GM12865 (cell line): ENCODE results near the gene FBXW12.
"Not testable (repeated sequence)": the region's sequence is repeated elsewhere in the genome, so short reads cannot be mapped to it uniquely, and the experiment has no call there.

Source experiments
- DNase-seq: peaks from one replicate; pipeline ENCODE4 v3.0.0; 2010; ENCODE audit warnings: low read depth
- H3K4me3 ChIP-seq: 2 replicates; pipeline ENCODE4 v1.5.1; 2011; ENCODE audit warnings: mild to moderate bottlenecking, low read depth, low read length, control low read depth
- TF ChIP-seq, protein P1 (sequence below): IDR thresholded peaks from 2 replicates; pipeline ENCODE4 v1.5.1; 2011; ENCODE audit warnings: low read length, control low read depth, low read depth, inconsistent platforms; ENCODE audit not compliant: insufficient read depth; ENCODE audit errors: missing control alignments

The FBXW12 gene

DNA sequence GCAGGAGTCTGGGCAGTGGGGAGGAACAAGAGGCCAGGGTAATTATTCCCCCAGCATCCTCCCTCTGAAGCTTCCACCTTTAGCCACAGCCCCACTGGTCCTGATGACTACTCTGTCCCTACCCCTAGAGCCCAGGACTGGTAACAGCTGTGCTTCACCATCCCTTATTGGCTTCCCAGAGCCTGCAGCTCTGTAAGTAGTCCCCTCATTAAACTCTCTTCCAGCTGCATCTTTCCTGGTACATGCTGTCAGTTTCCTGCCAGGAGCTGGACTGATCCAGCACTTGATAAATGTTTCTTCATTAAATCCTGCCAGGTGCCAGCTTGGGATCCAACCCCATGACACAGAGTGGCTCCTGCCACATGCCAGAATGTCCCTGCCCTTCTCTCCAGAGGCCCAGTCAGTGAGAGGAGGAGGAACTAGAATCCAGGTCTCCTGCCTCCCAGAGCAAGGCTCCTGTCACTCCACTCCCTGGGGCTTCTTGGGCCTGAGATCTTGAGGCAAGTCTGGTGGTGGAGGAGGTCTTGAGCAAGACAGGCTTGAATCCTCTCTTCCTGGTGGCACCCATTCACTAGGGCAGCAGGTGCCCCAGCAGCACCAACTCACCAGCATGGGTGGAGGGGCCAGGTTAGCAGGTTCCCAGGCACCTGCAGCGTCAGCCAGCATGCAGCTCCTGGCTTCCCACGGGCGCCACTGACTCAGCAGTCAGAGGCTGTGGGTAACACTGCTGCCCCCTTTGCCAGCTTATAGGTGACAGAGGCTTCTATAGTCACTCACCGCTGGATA is 27.6 kb downstream of the FBXW12 start:
- DNase-seq: no peak
- no peak overlapping the region for H3K4me3 ChIP-seq
- TF ChIP-seq, protein P1, sequence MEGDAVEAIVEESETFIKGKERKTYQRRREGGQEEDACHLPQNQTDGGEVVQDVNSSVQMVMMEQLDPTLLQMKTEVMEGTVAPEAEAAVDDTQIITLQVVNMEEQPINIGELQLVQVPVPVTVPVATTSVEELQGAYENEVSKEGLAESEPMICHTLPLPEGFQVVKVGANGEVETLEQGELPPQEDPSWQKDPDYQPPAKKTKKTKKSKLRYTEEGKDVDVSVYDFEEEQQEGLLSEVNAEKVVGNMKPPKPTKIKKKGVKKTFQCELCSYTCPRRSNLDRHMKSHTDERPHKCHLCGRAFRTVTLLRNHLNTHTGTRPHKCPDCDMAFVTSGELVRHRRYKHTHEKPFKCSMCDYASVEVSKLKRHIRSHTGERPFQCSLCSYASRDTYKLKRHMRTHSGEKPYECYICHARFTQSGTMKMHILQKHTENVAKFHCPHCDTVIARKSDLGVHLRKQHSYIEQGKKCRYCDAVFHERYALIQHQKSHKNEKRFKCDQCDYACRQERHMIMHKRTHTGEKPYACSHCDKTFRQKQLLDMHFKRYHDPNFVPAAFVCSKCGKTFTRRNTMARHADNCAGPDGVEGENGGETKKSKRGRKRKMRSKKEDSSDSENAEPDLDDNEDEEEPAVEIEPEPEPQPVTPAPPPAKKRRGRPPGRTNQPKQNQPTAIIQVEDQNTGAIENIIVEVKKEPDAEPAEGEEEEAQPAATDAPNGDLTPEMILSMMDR: no peak

DNA sequence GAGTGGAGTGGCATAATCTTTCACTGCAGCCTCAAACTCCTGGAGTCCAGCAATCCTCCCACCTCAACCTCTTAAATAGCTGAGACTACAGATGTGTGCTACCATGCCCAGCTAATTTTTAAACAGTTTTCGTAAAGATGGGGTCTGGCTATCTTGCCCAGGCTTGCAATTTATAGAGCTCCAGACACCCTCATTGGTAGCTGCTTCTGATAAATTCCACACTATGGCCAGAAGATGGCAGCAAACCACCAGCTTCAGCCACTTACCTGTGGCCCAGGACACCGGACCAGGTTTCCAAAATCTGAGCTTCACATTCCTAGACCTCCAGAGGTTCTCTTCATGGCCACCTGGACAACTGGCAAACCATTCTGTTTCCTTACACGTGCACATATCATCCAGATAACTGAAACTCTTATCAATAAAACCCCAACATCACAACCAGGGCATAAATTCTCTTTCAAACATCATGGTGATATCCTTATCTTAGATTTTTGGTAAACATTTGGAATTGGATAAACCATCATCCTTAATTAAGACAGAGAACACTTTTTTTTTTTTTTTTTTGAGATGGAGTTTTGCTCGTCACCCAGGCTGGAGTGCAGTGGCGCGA is 28.9 kb downstream of the FBXW12 start:
- no peak overlapping the region for H3K4me3 ChIP-seq
- peak; percentile 84 for DNase-seq
- TF ChIP-seq, protein P1: peak; percentile 77

DNA sequence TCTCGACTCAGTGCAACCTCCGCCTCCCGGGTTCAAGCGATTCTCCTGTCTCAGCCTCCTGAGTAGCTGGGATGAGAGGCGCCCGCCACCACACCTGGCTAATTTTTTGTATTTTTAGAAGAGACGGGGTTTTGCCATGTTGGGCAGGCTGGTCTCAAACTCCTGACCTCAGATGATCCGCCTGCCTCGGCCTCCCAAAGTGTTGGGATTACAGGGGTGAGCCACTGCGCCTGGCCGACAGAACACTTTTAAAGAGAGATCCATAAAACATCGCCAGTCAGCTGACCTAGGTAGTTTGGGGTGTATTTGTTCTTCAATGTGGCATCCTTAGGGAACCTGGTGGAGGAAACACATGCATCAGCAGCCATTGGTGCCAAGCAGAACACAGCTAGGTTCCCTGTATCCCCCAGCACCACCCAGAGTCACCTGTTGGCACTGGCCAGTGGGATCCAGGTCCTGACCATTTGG is 29.4 kb downstream of the FBXW12 start:
- H3K4me3 ChIP-seq, DNase-seq: not testable (repeated sequence)

DNA sequence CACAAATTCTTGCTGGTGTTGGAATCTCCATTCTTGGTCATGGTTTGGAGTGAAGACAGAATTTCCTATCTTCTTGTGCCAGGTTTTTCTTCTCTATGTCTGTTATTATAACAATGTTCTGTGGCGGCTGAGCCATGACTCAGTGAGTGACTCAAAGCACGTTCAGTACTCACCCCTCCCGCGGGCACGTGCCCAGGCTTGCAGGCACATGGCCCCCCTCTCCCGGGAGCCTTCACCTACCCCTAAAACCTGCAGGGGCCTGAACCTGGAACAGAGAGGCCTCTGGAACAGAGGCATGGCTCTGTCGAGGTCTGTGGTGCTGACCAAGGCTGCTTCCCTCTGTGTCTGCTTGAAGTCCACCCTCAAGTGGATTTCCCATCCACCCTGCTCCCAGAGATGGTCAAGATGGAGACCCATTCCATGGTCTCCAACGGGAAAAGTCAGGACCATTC is 30.3 kb downstream of the FBXW12 start:
- TF ChIP-seq, protein P1: no peak
- no peak for DNase-seq
- no peak overlapping the region for H3K4me3 ChIP-seq

DNA sequence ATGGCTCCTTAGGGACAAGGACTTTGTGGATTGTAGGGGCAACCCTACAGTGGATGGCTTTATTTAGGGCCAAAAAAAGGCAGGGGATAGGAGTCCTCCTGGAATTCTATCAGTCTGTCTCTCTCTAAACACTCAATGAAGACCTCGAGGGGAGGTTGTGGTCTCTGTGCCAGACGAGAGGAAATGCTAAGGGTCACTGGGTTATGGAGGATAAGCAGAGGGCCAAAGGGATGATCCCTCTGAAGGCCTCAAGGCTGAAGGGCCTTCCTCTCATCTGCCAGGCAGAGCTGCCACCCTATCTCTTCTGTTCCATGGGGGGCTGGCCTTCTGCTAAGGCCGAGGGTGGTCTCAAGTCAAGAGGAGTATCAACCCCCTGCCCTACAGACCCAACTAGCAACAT is 30.9 kb downstream of the FBXW12 start:
- TF ChIP-seq, protein P1: no peak
- H3K4me3 ChIP-seq: no peak overlapping the region
- no peak for DNase-seq

DNA sequence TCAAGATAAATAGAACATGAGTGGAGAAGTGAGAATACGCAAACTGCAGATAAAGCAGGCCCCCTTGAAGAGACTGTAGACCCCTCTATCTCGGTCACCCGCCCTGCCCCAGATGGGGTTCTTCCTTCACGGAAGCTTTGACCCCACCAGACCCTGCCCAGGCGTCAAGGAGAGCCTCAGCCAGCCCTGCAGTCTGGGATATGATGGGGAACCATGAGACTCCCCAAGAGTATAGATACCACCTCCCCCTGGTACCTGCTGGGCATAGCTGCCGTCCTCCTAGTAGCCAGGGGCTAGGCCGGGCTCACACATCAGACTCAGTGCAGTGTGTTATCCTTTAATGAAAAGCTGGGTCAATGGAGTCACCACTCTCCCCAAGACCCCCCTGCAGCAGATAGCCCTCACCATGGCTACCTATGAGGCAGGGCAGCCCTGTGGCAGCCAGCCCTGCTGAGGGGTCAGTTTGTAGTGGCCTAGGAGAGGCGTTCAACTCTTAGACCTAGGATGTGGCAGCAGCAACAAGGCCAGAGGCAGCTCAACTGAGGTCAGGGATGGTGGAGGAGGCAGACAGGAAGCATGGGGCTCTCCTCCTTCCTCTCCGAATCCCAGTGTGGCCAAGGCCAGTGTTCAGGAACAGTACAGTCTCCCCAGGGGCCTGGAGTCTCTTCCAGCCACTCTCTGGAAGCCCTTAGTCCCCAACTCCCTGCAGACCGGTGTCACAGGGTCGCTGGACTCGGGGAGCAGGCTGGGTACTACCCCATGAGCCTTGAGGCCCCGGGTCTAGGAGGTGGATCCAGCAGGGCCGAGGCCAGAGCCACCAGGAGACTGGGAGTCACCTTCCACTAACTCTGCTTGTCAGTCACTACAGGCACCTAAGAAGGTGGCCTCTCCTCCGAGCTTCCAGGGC is 31.8 kb downstream of the FBXW12 start:
- TF ChIP-seq, protein P1: no peak
- no peak for DNase-seq
- H3K4me3 ChIP-seq: no peak overlapping the region
